GM10248 (cell line): ENCODE data around the gene CNTF.

Source experiments
- CTCF ChIA-PET: fragments of 300-600 bp; sonication (Branson Sonifier 250); formaldehyde crosslinking; extraction: SDS; loops from one replicate; lab custom pipeline; 2021; ENCODE audit warnings: antibody characterized with exemption; lab: Yijun Ruan, JAX
- POLR2A ChIA-PET: fragments of 350-650 bp; sonication (Branson Sonifier 250); formaldehyde crosslinking; extraction: SDS; loops from one replicate; lab custom pipeline; 2020; ENCODE audit warnings: antibody characterized with exemption; lab: Yijun Ruan, JAX
- DNase-seq: peaks from one replicate; pipeline ENCODE4 v3.0.0; 2012; ENCODE audit errors: extremely low spot score
- CTCF ChIP-seq: IDR thresholded peaks from 2 replicates; pipeline ENCODE4 v1.5.1; 2012; ENCODE audit warnings: mild to moderate bottlenecking, low read depth; ENCODE audit errors: extremely low read depth, missing control alignments, control extremely low read depth

Gene CNTF

GRCh38 chr11:58626934-58627483 is 4.5 kb downstream of the CNTF start:
- CTCF ChIA-PET, result interaction anchor here (0.8 to 8.1 kb wide), 7 partner anchors 9 to 59 kb away, joined by 3 to 93 read pairs (median 36); no protein-coding TSS in a partner anchor
- DNase-seq, result no peak
- no peak for TF ChIP-seq CTCF
- POLR2A ChIA-PET, result interaction anchor here (0.6 kb wide), 1 partner anchor 54 kb away, joined by 3 read pairs; no protein-coding TSS in a partner anchor

GRCh38 chr11:58628446-58628845 is 6.0 kb downstream of the CNTF start:
- ChIA-PET POLR2A (no interaction called here), CTCF (interaction anchor here (1.1 to 8.1 kb wide), 15 partner anchors 10 to 529 kb away, joined by 3 to 93 read pairs (median 19); partner anchors contain the start of gene ZFP91)
- TF ChIP-seq CTCF, result no peak
- no peak for DNase-seq

GRCh38 chr11:58629857-58630256 is 7.4 kb downstream of the CNTF start:
- POLR2A ChIA-PET, result interaction anchor here (0.6 to 0.8 kb wide), 2 partner anchors 9 to 24 kb away, joined by 3 read pairs; no protein-coding TSS in a partner anchor
- TF ChIP-seq CTCF, result peak; percentile 69
- CTCF ChIA-PET, result interaction anchor here (0.6 to 8.1 kb wide), 41 partner anchors 8 to 989 kb away, joined by 3 to 93 read pairs (median 6); partner anchors contain the start of genes CNTF and ZFP91
- peak; percentile 58 for DNase-seq

- TF ChIP-seq CTCF, result no peak
- CTCF ChIA-PET, result interaction anchor here (1.1 to 8.1 kb wide), 5 partner anchors 7 to 21 kb away, joined by 3 to 93 read pairs (median 25); partner anchors contain the start of gene CNTF
- DNase-seq, result no peak
- POLR2A ChIA-PET, result no interaction called here
Measured at GRCh38 chr11:58631378-58631777, 8.9 kb downstream of the CNTF start.

GRCh38 chr11:58632510-58632909 is 10.0 kb downstream of the CNTF start:
- CTCF ChIA-PET, result interaction anchor here (1.1 to 8.1 kb wide), 5 partner anchors 10 to 156 kb away, joined by 3 to 93 read pairs (median 13); partner anchors contain the start of gene CNTF
- no peak for TF ChIP-seq CTCF
- POLR2A ChIA-PET, result no interaction called here
- no peak for DNase-seq

GRCh38 chr11:58636587-58636986 is 14.1 kb downstream of the CNTF start:
- CTCF ChIA-PET, result interaction anchor here (1.1 to 4.6 kb wide), 4 partner anchors 7 to 19 kb away, joined by 5 to 64 read pairs (median 9); no protein-coding TSS in a partner anchor
- POLR2A ChIA-PET, result no interaction called here
- no peak for DNase-seq
- TF ChIP-seq CTCF, result no peak
